GM19397 (cell line): ENCODE measurements around the gene FAM78A.
"Not testable (repeated sequence)": the region's sequence is repeated elsewhere in the genome, so short reads cannot be mapped to it uniquely, and the experiment has no call there.

Source experiments
- ATAC-seq: cut with Tn5 transposase; IDR thresholded peaks from one replicate; pipeline ENCODE4 v1.9.1; 2021; ENCODE audit warnings: mild to moderate bottlenecking, moderate library complexity; ENCODE audit not compliant: unreplicated experiment

Gene FAM78A

GRCh38 chr9:131282688-131283422, 6.5 kb upstream of the FAM78A start:
- no peak for ATAC-seq

GRCh38 chr9:131282175-131282574, 5.9 kb upstream of the FAM78A start:
- no peak for ATAC-seq

- no peak for ATAC-seq
These were observed 5.0 kb upstream of the FAM78A start for GRCh38 chr9:131281119-131281965.

- ATAC-seq = no peak
These were observed 4.3 kb upstream of the FAM78A start for GRCh38 chr9:131280660-131281059.

- ATAC-seq = no peak
These were observed 3.7 kb upstream of the FAM78A start for GRCh38 chr9:131279863-131280570.

GRCh38 chr9:131279196-131279862, 3.0 kb upstream of the FAM78A start:
- ATAC-seq = no peak

- no peak for ATAC-seq
These were observed 2.4 kb upstream of the FAM78A start for GRCh38 chr9:131278702-131279111.

- no peak for ATAC-seq
These were observed 1.8 kb upstream of the FAM78A start for GRCh38 chr9:131277910-131278701.

- ATAC-seq = no peak
These were observed 1.1 kb upstream of the FAM78A start for GRCh38 chr9:131277287-131277909.

- no peak for ATAC-seq
These were observed 579 bp upstream of the FAM78A start for GRCh38 chr9:131276891-131277286.

GRCh38 chr9:131275332-131276093, 797 bp downstream of the FAM78A start:
- ATAC-seq = no peak

GRCh38 chr9:131274674-131275331, 1.5 kb downstream of the FAM78A start:
- ATAC-seq = no peak

- no peak for ATAC-seq
These were observed 2.2 kb downstream of the FAM78A start for GRCh38 chr9:131273856-131274673.

- no peak for ATAC-seq
These were observed 3.0 kb downstream of the FAM78A start for GRCh38 chr9:131273146-131273855.

- no peak for ATAC-seq
These were observed 4.1 kb downstream of the FAM78A start for GRCh38 chr9:131272212-131272611.

- ATAC-seq = no peak
These were observed 4.8 kb downstream of the FAM78A start for GRCh38 chr9:131271506-131271931.

- ATAC-seq = not testable (repeated sequence)
These were observed 5.4 kb downstream of the FAM78A start for GRCh38 chr9:131271016-131271273.
